Measurements from ENCODE around the gene SKA1.

Gene SKA1

GRCh38 chr18:50340078-50340477 lies 34.8 kb upstream of the SKA1 start:
- no peak for DNase-seq (ENCODE audit: low spot score)
- no peak overlapping the region for H3K4me3 ChIP-seq
- TF ChIP-seq, protein P1, sequence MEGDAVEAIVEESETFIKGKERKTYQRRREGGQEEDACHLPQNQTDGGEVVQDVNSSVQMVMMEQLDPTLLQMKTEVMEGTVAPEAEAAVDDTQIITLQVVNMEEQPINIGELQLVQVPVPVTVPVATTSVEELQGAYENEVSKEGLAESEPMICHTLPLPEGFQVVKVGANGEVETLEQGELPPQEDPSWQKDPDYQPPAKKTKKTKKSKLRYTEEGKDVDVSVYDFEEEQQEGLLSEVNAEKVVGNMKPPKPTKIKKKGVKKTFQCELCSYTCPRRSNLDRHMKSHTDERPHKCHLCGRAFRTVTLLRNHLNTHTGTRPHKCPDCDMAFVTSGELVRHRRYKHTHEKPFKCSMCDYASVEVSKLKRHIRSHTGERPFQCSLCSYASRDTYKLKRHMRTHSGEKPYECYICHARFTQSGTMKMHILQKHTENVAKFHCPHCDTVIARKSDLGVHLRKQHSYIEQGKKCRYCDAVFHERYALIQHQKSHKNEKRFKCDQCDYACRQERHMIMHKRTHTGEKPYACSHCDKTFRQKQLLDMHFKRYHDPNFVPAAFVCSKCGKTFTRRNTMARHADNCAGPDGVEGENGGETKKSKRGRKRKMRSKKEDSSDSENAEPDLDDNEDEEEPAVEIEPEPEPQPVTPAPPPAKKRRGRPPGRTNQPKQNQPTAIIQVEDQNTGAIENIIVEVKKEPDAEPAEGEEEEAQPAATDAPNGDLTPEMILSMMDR (IDR thresholded peaks at IDR 0.05), result no peak
- H3K27ac ChIP-seq, result no peak overlapping the region

DNA sequence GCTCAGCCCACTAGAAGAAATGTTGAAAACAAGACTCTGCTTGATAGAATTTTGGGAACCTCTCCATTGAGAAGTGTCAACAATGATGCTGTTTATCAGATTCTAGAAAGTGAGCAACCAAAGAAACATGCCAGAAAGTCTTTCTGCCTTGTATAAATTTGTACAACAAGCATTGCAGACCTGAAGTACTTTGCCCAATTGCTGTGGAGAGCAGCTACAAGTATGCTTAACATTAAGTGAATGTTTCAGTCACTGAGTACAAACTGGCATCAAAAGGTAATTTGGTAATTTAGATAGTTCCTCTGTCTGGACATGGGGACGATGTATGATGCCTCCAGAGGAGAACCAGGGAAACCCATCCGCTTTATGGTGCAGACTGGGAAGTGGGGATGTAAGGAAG lies 33.4 kb upstream of the SKA1 start:
- no peak overlapping the region for H3K4me3 ChIP-seq
- TF ChIP-seq, protein P1 (IDR thresholded peaks at IDR 0.05), result no peak
- DNase-seq (ENCODE audit: low spot score), result no peak
- no peak overlapping the region for H3K27ac ChIP-seq

DNA sequence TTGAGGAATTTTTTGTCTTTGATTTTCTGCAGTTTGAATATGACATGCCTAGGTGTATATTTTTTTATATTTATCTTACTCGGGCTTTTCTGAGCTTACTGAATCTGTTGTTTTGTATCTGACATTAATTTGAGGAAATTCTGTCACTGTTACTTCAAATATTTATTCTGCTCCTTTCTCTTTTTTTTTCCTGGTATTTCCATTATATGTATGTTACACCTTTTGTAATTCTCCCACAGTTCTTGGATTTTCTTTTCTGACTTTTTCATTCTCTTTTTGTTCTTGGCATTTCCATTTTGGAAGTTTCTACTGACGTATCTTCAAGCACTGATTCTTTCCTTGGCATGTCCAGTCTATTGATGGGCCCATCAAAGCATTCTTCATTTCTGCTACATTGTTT lies 24.1 kb upstream of the SKA1 start:
- Histone ChIP-seq H3K27ac (no peak overlapping the region), H3K4me3 (no peak overlapping the region)
- DNase-seq (ENCODE audit: low spot score), result no peak
- TF ChIP-seq, protein P1 (IDR thresholded peaks at IDR 0.05), result no peak

DNA sequence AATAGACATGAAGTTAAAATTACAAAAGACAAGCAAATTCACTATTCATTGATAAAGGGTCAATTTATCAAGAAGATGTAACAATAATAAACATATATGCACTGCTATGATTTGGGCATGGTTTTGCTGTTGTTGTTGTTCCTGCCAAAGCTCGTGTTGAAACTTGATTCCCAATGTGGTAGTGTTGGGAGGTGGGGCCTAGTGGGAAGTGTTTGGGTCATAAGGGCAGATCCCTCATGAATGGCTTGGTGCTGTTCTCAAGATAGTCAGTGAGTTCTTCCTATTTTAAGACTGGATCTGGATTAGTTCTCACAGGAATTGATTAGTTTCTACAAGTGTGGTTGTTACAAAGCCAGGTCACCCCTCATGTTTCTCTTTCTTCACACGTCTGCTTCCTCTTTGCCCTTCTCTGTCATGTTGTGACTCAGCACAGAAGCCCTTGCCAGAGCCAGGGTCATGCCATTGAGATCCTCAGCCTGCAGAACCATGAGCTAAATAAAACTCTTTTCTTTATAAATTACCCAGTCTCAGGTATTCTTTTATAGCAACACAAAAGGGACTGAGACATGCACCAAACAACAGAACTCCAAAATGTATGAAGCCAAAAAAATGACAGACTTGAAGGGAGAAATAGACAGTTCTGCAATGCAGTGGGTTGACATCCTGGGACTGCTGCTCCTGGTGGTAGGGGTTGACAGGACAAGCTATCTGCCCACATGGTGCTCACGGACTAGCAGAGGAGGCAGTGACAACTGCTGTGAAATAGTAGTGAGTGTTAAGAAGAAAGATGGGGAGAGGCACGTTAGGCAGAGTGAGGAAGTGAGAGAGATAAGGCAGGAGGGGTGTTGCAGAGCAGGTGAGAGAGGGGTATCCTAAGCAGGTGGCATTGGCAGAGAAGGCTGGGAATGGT lies 18.6 kb upstream of the SKA1 start:
- Histone ChIP-seq H3K4me3 (no peak overlapping the region), H3K27ac (no peak overlapping the region)
- TF ChIP-seq, protein P1 (IDR thresholded peaks at IDR 0.05), result no peak
- no peak for DNase-seq (ENCODE audit: low spot score)

DNA sequence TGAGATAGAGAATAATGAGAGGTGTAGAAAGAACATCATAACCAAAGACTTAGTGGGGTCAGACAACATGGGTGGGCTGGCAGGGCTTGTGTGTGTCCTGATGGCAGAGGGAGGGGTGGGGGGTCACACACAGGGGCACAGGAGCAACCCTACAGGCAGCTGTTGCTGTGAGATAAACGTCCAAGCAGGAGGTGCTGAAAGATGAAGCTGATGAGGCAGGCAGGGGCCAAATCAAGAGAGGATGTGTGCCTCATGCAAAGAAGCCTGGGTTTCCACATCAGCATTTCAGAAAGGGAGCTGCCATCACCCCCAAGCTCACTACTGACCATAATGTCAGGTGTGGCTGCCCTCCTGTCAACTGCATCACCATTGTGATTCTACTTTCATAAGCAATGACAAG lies 16.0 kb upstream of the SKA1 start:
- TF ChIP-seq, protein P1 (IDR thresholded peaks at IDR 0.05), result no peak
- H3K4me3 ChIP-seq, result no peak overlapping the region
- DNase-seq (ENCODE audit: low spot score), result no peak

DNA sequence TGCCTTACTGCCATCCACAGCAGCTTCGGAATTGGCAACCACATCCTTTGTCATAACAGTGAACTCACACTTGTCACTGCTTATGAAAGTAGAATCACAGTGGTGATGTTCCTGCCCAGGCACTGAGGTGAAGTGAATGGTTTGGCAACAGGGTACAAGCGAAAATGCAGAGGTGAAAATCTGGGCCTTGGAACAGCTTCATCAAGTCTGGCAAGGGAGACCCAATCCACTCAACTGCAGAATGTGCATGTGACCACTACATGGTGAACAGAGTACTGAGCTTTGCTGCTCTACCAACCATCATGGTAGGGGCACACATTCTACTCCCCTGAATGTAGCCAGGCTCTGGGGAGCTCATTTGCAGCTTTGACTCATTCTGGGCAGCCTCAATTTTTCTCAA lies 15.0 kb upstream of the SKA1 start:
- Histone ChIP-seq H3K4me3 (no peak overlapping the region), H3K27ac (no peak overlapping the region)
- TF ChIP-seq, protein P1 (IDR thresholded peaks at IDR 0.05), result no peak
- DNase-seq (ENCODE audit: low spot score), result no peak

More for the DNA sequence above, 16.0 kb upstream of the SKA1 start:
- H3K27ac ChIP-seq, result no peak overlapping the region

DNA sequence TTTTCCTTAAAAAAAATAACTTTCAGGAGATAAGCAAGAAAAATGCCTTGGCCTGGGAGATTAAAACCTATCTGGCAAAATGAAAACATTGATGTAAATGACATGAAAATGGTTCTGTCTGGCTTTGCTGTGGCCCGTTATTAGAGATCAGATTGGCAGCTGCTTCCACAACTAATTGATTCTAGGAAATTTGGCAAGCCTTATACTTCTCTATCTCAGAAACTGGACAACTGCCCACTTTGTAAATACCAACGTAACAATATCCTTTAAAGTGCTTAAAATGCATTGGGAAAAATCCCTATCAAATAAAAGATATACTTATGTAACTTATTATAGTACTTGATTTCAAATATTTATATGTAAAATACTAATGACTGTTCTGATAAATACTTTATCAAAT lies 14.2 kb upstream of the SKA1 start:
- Histone ChIP-seq H3K27ac (no peak overlapping the region), H3K4me3 (no peak overlapping the region)
- TF ChIP-seq, protein P1 (IDR thresholded peaks at IDR 0.05), result no peak
- no peak for DNase-seq (ENCODE audit: low spot score)

Measured in coronary artery (tissue), 2 donors.